Ovary (tissue), 3 donors: ENCODE results near the gene CEP97.

Experiments used
- CTCF ChIP-seq, 3 donors: fragments of 450-650 bp in 2 of 3; fragments of 200-600 bp in 1 of 3; IDR thresholded peaks; one replicate each; pipeline versions ENCODE4 v1.5.1 to v1.8.0; 2016 to 2022; ENCODE audit warnings: antibody characterized with exemption in 3 of 3, mild to moderate bottlenecking in 1 of 3
- POLR2A ChIP-seq: fragments of 450-650 bp; IDR thresholded peaks from one replicate; pipeline ENCODE4 v1.6.1; 2017; ENCODE audit warnings: antibody characterized with exemption, mild to moderate bottlenecking, moderate library complexity
- donor health status: DM: no; HTN: no; CAD: no.

GRCh38 chr3:101811875-101812274 lies 87.5 kb downstream of the CEP97 start:
- no peak for TF ChIP-seq CTCF (IDR thresholded peaks at IDR 0.05)
- TF ChIP-seq POLR2A, result no peak
